Renal cortex interstitium (tissue), 15 donors: Measurements from ENCODE around the gene RABGAP1. TPM values are rescaled to one million over a fixed set of nuclear protein-coding genes. Genes with fewer than 3 reads are reported as not detected.
"Not testable (repeated sequence)": the region's sequence is repeated elsewhere in the genome, so short reads cannot be mapped to it uniquely, and the experiment has no call there.

Experiments used
- DNase-seq, 11 donors: peaks; one replicate each; pipeline ENCODE4 v3.0.0-alpha.2; 2013; ENCODE audit warnings: low read depth in 9 of 11, low spot score in 4 of 11; ENCODE audit errors: extremely low read depth in 1 of 11
- long read RNA-seq, 16 experiments: transcript quantifications; one replicate each; lab custom pipeline, GENCODE V29; 2026
- polyA plus RNA-seq, 3 donors: library from polyadenylated mRNA; unstranded; fragments of 120-200 nt; gene quantifications; one replicate each; pipeline ENCODE4 v1.2.1, GENCODE V29; 2013; ENCODE audit not compliant: insufficient read length in 3 of 3

Gene RABGAP1
- 10 to 100 TPM; 59.5 to 67.8 (median 67.3) TPM for polyA plus RNA-seq
- long read RNA-seq, donor 1, partial matches to known transcripts, result 8 of 8 reads
- long read RNA-seq, donor 1, other reads (novel, unspliced or antisense), result 0 of 8 reads
- long read RNA-seq, donor 2, partial matches to known transcripts, result 0 of 1 reads
- long read RNA-seq, donor 2, other reads (novel, unspliced or antisense), result 0 of 1 reads
- long read RNA-seq, donor 3, full-length matches to known transcripts, result 2 of 66 reads
- long read RNA-seq, donor 3, partial matches to known transcripts, result 64 of 66 reads
- long read RNA-seq, donor 3, other reads (novel, unspliced or antisense), result 0 of 66 reads
- long read RNA-seq, donor 4, full-length matches to known transcripts, result 4 of 4 reads
- long read RNA-seq, donor 4, partial matches to known transcripts, result 0 of 4 reads
- long read RNA-seq, donor 4, other reads (novel, unspliced or antisense), result 0 of 4 reads
- long read RNA-seq, donor 5, result 0 reads
- long read RNA-seq, donor 6, full-length matches to known transcripts, result 5 of 5 reads
- long read RNA-seq, donor 6, partial matches to known transcripts, result 0 of 5 reads
- long read RNA-seq, donor 6, other reads (novel, unspliced or antisense), result 0 of 5 reads
- long read RNA-seq, donor 7, partial matches to known transcripts, result 152 of 153 reads
- long read RNA-seq, donor 7, other reads (novel, unspliced or antisense), result 0 of 153 reads
- long read RNA-seq, donor 8, partial matches to known transcripts, result 0 of 1 reads
- long read RNA-seq, donor 8, other reads (novel, unspliced or antisense), result 0 of 1 reads
- long read RNA-seq, donor 9, result 0 reads
- long read RNA-seq, donor 10, full-length matches to known transcripts, result 1 of 23 reads
- long read RNA-seq, donor 10, partial matches to known transcripts, result 22 of 23 reads
- long read RNA-seq, donor 10, other reads (novel, unspliced or antisense), result 0 of 23 reads
- long read RNA-seq, donor 11, full-length matches to known transcripts, result 1 of 62 reads
- long read RNA-seq, donor 11, partial matches to known transcripts, result 61 of 62 reads
- long read RNA-seq, donor 11, other reads (novel, unspliced or antisense), result 0 of 62 reads
- long read RNA-seq, donor 12, result 0 reads
- long read RNA-seq, donor 13, result 0 reads
- long read RNA-seq, donor 14, partial matches to known transcripts, result 0 of 1 reads
- long read RNA-seq, donor 14, other reads (novel, unspliced or antisense), result 0 of 1 reads
- long read RNA-seq, donor 15, partial matches to known transcripts, result 35 of 35 reads
- long read RNA-seq, donor 15, other reads (novel, unspliced or antisense), result 0 of 35 reads
- long read RNA-seq, donor 16, full-length matches to known transcripts, result 3 of 8 reads
- long read RNA-seq, donor 16, partial matches to known transcripts, result 5 of 8 reads
- long read RNA-seq, donor 16, other reads (novel, unspliced or antisense), result 0 of 8 reads

GRCh38 chr9:122940749-122941581, at the start of gene RABGAP1:
Gene RABGAP1, plus strand, starts transcription at chr9:122941020. Its CDS starts 16,040 bp downstream, at chr9:122957060.
- peak; percentile 89 to 99 (median 97) for DNase-seq

- no peak for DNase-seq
These were observed 42.9 kb upstream of the RABGAP1 start for GRCh38 chr9:122897969-122898368.

- no peak for DNase-seq
These were observed 40.0 kb upstream of the RABGAP1 start for GRCh38 chr9:122900791-122901190.

- peak in 4 of 11 donors; percentile 7 to 30 (median 20) for DNase-seq
These were observed 36.4 kb upstream of the RABGAP1 start for GRCh38 chr9:122904466-122904822.

- peak; percentile 99 to 100 (median 100) for DNase-seq
These were observed 35.8 kb upstream of the RABGAP1 start, which contains the start of gene RC3H2 for GRCh38 chr9:122904823-122905710. Gene RC3H2, minus strand, starts transcription at chr9:122905359. Its CDS starts 7,850 bp downstream, at chr9:122897509.

- DNase-seq, result not testable (repeated sequence)
These were observed 34.7 kb upstream of the RABGAP1 start for GRCh38 chr9:122906122-122906521.

GRCh38 chr9:122912671-122912963, 28.2 kb upstream of the RABGAP1 start:
- no peak for DNase-seq

- DNase-seq, result peak in 10 of 11 donors; percentile 55 to 79 (median 75)
These were observed 27.7 kb upstream of the RABGAP1 start, which contains the start of gene ZBTB6 for GRCh38 chr9:122912964-122913673. Gene ZBTB6, minus strand, starts transcription at chr9:122913323. Its CDS starts 1,251 bp downstream, at chr9:122912072.

GRCh38 chr9:122918310-122918709, 22.5 kb upstream of the RABGAP1 start:
- DNase-seq, result no peak

- DNase-seq, result no peak
These were observed 18.1 kb upstream of the RABGAP1 start for GRCh38 chr9:122922713-122923112.

GRCh38 chr9:122923947-122924346, 16.9 kb upstream of the RABGAP1 start:
- DNase-seq, result no peak

- no peak for DNase-seq
These were observed 10.9 kb upstream of the RABGAP1 start for GRCh38 chr9:122929796-122930354.

GRCh38 chr9:122930541-122931225, 10.1 kb upstream of the RABGAP1 start:
- no peak for DNase-seq

GRCh38 chr9:122931226-122932121, 9.3 kb upstream of the RABGAP1 start, which contains the start of gene ZBTB26:
Gene ZBTB26, minus strand, starts transcription at chr9:122931512. Its CDS starts 11,578 bp downstream, at chr9:122919934.
- peak; percentile 81 to 95 (median 88) for DNase-seq
